ENCODE measurements around the gene PKP2. TPM values are rescaled to one million over a fixed set of nuclear protein-coding genes. Genes with fewer than 3 reads are reported as not detected.
A peak's percentile ranks its signal among the peaks of the same experiment; 100 is the strongest.

PKP2 gene
- polyA plus RNA-seq, 1 donor: 6.7 TPM

DNA sequence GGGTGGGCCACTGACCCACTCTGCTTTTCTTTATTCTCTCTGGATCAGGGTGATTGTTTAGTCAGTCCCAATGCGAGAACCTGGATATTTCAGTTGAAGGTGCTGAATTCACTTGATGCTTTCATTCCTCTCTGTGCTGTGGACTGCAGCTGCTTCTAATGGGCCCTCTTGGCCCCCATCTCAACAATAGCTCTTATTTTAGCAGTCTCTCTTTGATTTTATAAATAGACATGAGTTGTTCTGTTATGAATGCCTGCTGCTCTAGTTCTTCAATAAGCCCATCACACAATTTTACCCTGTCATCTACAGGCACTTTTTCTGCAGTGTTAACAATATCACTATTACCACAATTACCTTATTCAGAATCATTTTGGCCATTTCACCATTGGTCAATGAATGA, 86.7 kb downstream of the PKP2 start:
- no peak for DNase-seq (ENCODE audit: low read depth)

DNA sequence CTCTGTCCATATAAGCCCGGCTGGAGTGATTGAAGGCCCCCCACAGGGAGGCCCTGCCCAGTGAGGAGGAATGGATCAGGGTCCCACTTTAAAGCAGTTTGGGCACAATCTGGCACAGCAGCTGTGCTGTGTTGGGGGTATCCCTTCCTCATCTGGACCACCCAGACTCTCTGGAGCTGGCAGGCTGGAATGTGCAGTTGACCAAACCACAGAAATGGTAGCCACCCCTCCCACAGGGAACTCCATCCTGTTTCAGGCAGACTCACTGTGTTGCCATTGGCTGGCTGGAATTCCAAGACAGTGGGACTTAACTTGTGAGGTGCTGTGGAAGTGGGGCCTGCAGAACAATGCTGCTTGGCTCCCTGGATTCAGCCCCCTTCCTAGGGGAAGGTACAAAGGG, 87.4 kb downstream of the PKP2 start:
- DNase-seq (ENCODE audit: low read depth): no peak

DNA sequence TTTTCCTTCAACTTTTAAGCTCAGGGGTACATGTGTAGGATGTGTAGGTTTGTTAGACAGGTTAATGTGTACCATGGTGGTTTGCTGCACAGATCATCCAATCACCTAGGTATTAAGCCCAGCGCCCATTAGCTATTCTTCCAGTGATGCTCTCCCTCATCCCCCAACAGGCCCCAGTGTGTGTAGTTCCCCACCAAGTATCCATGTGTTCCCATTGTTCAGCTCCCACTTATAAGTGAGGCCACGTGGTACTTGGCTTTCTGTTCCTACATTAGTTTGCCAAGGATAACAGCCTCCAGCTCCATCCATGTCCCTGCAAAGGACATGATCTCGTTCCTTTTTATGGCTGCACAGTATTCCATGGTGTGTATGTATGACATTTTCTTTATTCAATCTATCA, 92.3 kb downstream of the PKP2 start:
- DNase-seq (ENCODE audit: low read depth): no peak

GRCh38 chr12:32801269-32801980, 95.2 kb downstream of the PKP2 start:
- DNase-seq (ENCODE audit: low read depth): no peak

DNA sequence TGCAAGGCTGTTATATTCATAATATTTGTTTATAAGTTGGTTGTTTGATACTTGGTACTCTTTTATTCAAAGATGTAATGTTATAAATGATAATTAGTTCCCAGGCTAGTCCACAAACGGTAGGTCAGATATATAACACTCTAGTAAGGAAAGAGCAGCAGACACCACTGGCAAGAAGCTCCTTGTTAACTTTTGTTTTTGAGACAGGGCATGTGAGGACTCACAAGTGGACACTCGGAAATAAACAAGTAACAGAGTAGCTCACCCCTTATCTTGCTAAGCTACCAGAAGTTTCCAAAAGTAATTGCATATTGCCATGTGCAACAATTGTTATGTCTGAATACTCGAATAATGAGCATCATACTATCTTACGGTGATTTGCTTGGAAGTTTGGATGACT, 102.3 kb downstream of the PKP2 start:
- no peak for DNase-seq (ENCODE audit: low read depth)

DNA sequence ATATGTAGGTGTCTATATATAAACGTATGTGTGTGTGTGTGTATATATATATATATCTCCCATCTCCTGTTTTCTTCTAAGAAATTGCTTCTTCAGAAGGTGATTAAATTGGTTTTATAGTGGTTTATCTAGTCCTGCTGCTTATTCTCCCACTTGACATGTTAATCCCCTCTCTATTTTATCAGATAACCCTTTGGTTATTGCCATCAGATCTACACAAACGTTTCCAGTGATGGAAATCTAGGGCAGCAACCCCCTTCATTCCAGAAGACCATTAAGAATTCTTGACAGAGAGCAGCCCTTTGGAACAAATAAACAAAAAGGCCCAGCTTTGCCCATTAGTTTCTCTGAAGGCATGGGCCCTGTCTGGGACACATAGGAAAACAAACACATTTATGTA, 106.7 kb downstream of the PKP2 start:
- DNase-seq (ENCODE audit: low read depth): no peak

GRCh38 chr12:32789446-32789845, 107.1 kb downstream of the PKP2 start:
- no peak for DNase-seq (ENCODE audit: low read depth)

GRCh38 chr12:32788405-32788804, 108.2 kb downstream of the PKP2 start:
- no peak for DNase-seq (ENCODE audit: low read depth)

DNA sequence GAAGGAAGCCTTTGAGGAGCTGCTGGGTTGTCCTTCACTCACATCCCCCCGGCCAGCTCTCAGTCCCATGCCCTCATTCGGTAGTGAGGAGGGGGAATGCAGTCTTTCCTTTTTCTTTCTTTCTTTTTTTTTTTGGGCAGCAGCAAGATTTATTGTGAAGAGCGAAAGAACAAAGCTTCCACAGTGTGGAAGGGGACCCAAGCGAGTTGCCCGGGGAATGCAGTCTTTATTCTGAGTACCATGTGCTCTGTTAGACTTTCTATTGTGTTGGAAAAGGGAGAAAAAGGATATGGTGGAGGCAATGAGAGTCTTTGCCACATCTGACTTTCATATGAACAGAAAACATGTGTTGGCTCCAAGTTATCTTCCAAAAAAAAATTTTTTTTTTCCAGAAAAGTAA, 111.0 kb downstream of the PKP2 start:
- no peak for DNase-seq (ENCODE audit: low read depth)

- no peak for DNase-seq (ENCODE audit: low read depth)
Measured at GRCh38 chr12:32783029-32783428, 113.5 kb downstream of the PKP2 start.

DNA sequence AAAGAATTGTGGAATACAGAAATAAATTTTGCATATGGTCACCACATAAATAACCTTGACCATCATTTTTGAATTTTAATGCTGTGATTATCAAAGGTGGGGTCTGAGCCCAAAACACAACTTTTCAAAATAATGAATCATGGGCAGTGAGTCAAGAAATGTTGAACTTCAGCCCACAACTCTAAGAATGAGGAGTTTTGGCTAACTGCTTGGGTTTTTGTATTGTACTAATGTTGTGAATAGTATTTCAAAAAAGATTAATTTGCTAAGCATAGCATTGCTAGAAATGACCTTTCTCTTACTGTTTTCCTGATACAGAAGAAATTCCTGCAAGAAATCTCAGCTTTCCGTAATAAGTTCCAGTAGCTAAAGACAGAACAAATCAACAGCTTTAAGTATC, 116.5 kb downstream of the PKP2 start:
- DNase-seq (ENCODE audit: low read depth): no peak

- DNase-seq (ENCODE audit: low read depth): no peak
Measured at GRCh38 chr12:32777691-32778175, 118.8 kb downstream of the PKP2 start.

GRCh38 chr12:32777159-32777558, 119.4 kb downstream of the PKP2 start:
- no peak for DNase-seq (ENCODE audit: low read depth)

DNA sequence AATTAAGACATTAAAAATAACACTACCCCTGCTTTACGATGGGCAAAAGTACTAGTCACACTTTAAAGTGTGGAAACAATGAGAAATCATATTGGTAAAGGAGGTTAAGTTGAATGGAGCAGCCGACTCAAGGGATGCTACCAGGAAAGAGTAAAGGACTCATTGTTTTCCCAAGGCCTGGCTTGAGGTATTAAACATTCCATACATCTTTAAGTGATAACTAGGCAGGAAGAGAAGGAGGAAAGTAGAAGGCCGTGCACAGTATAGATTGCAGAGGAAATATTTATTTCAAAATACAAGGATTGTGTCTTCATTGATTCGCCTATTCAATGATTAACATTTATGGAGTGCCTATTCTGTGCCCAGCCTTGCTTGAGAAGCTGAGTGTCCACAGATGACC, 120.3 kb downstream of the PKP2 start:
- no peak for DNase-seq (ENCODE audit: low read depth)

GRCh38 chr12:32773691-32774090, 122.9 kb downstream of the PKP2 start:
- DNase-seq (ENCODE audit: low read depth): no peak

GRCh38 chr12:32770141-32770540, 126.4 kb downstream of the PKP2 start:
- DNase-seq (ENCODE audit: low read depth): no peak

GRCh38 chr12:32768518-32768917, 128.1 kb downstream of the PKP2 start:
- no peak for DNase-seq (ENCODE audit: low read depth)

- no peak for DNase-seq (ENCODE audit: low read depth)
Measured at GRCh38 chr12:32765906-32766305, 130.7 kb downstream of the PKP2 start.

DNA sequence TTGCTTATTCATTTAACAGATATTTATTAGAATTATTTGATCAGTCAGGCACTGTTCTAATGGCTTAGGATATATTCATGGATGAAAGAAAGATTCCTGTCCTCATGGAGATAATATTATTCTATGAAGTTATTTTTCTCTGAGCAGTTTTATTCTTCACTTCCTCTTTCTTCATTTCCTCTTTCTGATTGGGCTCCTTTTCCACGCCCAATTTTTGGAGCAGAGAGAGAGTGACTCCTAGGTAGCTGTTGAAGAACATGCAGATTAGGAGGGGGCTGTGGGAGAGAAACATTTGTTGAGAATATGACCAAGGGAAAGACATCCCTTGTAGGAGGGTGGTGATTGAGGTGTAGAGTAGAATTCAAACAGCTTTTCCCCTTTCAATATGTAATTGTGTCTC, 134.9 kb downstream of the PKP2 start:
- no peak for DNase-seq (ENCODE audit: low read depth)

GRCh38 chr12:32757157-32757556, 139.4 kb downstream of the PKP2 start:
- DNase-seq (ENCODE audit: low read depth): no peak

- no peak for DNase-seq (ENCODE audit: low read depth)
Measured at GRCh38 chr12:32756476-32757066, 140.0 kb downstream of the PKP2 start.

DNA sequence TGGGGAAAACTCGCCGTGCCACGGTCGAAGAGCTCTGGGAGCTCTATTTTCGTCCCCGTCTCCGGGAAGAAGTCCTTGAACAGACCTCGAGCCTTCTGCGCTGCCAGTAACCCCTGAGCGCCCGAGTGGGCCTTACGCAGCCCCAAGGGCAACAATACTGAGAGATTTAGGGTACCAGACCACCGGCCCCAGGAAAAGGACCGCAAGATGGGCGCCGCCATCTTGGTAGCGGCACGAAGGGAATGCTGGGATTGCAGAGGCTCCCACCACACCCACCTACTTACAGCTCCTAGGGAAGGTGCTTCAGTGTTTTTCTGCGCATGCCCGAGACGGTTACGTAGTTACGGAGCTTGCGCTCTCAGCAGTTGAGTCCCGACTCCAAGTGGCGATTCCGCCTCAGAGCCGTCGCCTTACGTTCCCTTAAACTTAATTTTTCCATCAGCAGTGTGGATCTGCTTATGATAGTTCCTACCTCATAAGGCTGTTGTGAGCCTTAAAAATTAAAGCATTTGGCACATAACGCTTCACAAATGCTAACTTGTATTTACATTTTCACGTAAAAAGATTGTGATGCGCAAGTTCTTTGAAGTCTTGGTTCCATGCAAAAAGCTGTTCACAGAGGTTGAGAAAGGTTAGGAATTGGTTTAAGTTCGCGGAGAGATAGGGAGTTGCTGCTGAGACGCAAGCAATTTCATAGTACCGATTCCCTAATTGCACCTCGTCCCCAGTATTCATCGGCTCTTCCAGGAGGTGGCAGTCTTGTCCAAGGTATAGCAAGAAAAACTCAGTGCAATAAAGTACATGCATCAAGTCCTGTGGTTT, 140.7 kb downstream of the PKP2 start, which contains the start of gene YARS2:
Gene YARS2 (minus strand): TSS at position 244 of the 822 bp plus-strand sequence. CDS start 23 bp downstream, at position 221.
- DNase-seq (ENCODE audit: low read depth): peak; percentile 99

Data from forelimb muscle (tissue), 1 donor.